ENCODE results near the gene PISD.
A peak's percentile ranks its signal among the peaks of the same experiment; 100 is the strongest.
"Not testable (repeated sequence)": the region's sequence is repeated elsewhere in the genome, so short reads cannot be mapped to it uniquely, and the experiment has no call there.

PISD gene

DNA sequence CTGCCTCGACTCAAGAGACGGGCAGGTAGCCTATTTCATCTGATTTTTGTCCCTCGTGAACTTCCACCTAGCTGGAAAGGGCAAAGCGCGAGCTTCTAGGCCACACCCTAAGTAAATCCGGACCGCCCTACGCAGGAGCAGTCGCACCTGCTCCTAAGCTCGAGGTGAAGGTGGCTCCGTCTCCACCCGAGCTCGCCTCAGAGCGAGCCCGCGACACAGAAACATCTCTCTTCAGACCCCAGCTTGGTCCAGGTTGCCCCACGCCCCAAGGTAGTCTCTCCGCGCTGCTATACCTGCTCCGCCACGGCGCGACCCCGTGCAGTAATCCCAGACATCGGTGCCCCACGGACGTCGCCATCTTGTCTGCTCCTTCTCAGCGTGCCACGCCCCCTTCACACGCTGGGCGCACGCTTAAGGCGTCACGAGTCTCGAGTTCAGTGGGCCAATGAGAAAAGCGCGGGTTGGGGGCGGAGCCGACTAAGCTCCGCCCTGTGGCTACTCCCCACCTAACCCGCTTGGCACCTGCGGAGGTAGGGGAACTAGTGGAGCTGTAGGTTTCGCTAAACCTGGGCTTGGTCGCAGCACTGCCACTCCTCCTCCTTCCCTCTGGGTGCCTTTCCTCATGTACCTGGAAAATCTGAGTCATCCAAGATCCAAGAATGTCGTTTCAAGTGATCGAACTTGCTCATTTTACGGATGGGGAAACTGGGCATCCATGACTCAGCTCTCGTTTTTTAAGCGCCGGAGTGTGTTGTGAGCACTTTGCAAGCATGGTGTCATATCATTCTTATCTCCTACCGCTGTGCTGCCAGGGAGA, at the start of gene PISD:
Gene PISD, minus strand, starts transcription at position 365 of the 817 bp plus-strand sequence. Its CDS starts 7 bp downstream, at position 358.
- peak; percentile 97 for DNase-seq

DNA sequence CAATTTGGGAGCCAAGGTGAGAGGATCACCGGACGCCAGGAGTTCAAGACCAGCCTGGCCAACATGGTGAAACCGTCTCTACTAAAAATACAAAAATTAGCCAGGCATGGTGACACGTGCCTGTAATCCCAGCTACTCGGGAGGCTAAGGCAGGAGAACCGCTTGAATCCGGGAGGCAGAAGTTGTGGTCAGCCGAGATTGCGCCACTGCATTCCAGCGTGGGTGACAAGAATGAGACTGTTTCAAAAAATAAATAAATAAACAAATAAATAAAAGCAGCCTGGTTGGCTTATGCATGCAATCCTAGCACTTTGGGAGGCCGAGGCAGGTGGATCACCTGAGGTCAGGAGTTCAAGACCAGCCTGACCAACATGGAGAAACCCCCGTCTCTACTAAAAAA, 49.2 kb upstream of the PISD start:
- not testable (repeated sequence) for DNase-seq

DNA sequence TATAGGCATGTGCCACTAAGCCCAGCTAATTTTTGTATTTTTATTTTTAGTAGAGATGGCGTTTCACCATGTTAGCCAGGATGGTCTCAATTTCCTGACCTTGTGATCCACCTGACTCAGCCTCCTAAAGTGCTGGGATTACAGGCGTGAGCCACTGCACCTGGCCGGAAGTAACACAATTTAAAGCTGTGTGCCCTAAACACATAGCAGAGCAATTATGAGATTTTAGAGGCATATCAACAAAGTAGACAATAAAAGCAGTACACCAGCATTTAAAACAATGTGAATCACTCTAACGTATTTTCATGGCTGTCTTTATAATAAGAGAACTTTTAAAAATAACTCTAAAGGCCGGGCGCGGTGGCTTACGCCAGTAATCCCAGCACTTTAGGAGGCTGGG, 45.5 kb upstream of the PISD start:
- DNase-seq, result no peak

DNA sequence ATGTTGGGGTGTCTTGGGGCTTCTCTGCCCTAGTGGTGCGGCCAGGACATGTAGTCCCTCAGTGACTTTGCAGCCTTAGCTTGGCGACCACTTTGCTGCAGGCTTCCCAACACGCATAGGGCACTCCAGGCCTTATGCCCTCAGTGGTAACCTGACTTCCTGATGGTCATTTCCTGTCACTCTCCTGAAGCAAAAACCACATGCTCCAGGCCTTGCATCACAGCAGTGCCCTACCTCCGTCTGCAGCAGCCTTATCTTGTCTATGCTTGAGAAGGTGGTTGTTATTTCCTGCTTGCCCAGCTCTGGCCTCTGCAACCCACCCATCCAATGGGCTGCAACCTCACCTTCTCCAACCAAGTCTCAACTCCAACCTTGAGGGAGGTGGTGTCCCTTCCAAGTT, 33.4 kb upstream of the PISD start:
- no peak for DNase-seq

DNA sequence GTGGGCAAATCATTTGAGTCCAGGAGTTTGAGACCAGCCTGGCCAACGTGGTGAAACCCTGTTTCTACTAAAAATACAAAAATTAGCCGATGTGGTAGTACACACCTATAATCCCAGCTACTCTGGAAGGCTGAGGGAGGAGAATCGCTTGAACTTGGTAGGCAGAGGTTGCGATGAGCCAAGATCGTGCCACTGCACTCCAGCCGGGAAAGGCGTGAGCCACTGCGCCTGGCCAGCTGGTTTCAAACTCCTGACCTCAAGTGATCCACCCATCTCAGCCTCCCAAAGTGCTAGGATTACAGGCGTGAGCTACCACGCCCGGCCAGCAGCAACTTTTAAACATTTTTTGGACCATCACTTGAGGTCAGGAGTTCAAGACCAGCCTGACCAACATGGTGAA, 32.0 kb upstream of the PISD start:
- DNase-seq, result not testable (repeated sequence)

DNA sequence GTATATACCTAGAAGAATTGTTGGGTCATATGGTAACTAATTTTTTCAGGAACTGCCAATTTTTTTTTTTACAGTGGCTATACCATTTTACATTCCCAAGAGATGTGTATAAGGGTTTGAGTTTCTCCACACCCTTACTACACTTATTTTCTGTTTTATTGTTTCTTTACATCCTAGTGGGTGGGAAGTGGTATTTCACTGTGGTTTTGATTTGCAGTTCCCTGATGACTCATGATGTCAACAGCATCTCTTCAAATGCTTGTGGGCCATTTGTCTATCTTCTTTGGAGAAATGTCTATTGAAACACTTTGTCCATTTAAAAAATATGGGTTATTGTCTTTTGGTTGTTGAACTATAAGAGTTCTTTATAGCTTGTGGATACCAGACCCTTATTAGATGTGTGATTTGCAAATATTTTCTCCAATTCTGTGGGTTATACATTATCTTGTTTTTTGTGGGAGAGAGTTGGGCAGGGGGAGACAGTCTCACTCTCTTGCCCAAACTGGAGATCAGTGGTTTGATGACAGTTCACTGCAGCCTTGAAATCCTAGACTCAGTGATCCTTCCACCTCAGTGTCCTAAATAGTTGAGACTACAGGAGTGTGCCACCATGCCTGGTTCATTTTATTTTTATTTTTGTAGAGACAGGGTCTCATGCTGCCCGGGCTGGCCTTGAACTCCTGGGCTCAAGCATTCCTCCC, 30.3 kb upstream of the PISD start:
- DNase-seq, result no peak

DNA sequence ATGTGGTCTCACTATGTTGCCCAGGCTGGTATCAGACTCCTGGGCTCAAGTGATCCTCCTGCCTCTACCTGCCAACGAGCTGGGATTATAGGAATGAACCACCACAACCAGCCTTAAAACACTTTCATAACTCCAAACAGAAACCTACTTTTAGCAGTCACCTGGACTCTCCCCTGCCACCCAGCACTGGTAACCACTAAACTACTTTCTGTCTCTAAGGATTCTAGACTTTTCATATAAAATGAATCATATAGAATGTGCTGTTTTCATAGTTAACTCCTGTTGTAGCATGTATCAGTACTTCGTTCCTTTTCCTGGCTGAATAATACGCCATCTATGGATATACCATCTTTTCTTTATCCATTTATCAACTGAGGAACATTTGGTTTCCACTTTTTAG, 29.4 kb upstream of the PISD start:
- DNase-seq, result no peak

DNA sequence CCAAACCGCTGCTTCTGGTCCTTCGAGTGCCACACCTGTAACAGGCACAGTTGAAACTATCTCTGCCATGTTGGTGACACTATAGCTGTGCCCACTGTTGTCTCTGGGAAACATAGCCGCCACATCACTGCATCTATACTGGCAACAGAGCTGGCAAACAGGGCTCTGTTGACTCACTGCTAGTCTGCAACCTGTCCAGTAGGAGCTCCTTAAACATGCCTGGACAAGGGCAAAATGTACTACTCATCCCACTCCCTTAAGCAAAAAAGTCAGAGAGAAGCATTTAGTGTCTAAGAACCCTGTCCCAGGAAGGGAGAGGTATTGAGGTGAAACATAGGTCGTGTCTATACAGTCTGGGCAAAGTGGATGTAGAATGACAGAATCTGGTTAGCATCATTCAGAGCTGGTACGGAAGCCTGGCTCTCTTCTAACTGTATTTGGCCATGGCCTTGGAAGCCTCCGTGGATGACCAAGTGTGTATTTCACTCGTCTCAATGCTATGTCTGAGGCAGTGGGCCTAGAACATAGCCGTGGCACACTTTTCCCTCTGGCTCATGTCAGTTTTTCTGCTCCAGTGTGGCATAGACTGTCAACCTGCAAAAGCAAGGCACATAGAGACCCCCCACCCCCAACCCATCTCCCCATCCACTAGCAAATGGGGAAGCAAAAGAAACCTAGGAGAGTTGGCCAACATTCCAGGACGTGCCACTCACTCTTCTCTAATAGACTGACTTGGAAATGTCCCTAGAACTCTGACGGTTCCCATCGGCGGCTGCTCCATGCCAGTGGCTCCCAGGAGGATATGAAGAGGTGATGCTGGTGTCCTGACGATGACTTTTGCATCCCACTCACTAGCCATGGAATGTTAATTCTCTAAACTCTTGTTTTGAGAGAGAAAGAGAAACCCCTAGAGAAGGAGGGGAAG, 21.4 kb upstream of the PISD start:
- no peak for DNase-seq

DNA sequence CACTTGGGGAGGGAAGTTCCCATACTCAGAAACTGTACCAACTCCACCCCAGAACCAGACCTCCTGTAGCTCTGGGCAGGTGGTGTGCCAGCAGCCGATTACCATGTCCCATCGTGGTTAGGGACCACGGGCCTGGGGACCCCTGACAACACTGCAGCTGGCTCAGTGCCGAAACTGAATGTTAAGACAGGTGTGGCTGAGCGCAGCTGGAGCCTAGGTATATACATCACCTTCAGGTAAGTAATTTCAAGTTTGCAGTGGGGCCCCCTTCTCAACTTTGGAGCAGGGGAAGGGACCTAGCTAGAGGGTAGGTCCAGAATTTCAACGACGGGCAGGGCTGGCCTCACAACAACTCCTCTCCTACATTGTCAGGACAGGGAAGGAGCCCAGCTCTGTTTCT, 20.7 kb upstream of the PISD start:
- DNase-seq, result no peak

DNA sequence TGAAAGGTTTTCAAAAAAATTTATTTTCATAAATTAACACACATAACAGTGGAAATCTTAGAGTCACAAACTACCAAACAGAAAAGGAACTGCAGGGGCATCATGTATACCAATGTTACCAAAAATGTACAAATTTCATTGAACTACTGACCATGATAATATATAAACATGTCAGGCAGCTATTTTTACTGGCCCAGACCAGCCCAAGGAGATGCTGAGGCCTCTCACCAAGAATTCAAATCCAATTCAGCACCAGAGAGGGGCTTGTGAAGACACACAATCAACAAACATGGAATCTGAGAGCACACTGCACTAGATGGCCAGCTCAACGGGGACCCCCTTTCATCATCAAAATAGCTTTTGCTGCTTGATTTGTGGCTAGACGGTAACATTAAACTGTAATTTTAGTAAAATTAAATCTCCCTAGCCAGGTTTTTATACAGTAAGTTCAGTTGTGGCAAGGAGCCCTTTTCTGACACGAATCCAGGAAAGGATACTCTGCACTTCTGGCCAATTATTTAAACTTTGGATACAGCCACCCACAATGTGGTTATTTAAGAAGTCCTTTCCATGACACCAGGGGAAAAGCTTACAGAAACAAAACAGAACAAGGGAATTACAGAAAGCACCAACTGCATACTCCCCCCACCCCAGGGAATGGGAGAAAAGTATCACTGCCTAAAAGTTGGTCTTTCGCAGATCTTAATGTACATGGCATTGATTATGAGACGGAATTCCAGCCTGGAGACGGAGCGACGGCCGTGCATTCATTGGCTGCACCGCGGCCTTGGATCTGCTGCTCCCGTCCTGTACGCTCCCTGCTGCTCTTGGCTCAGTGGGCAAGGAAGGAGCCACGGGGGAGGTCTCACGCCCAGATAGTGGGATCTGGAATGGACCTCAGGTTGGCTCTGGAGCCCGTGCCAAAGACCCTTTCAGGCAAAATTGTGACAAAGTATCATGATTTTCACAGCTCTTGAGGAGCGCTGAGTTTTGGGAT, 19.6 kb upstream of the PISD start:
- DNase-seq, result no peak

DNA sequence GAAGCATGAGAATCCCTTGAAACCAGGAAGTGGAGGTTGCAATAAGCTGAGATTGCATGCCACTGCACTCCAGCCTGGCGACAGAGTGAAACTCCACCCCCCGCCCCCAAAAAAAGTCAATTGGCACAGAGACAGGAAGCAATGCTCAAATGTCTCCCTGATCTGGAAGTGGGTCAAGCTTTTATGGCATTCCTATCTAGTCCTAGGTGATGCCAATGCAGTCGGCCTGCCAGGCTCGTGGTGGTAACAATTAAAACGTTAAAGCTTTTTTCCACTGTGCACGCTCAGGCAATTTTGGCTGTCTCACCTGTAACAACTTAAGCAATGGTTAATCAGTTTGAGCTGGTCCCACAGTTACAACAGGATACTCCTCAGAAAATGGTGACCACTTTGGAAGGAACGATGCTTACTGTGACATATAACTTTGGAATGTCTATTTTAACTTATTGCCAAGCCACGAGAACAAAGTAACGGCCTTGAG, 18.9 kb upstream of the PISD start:
- DNase-seq, result no peak

DNA sequence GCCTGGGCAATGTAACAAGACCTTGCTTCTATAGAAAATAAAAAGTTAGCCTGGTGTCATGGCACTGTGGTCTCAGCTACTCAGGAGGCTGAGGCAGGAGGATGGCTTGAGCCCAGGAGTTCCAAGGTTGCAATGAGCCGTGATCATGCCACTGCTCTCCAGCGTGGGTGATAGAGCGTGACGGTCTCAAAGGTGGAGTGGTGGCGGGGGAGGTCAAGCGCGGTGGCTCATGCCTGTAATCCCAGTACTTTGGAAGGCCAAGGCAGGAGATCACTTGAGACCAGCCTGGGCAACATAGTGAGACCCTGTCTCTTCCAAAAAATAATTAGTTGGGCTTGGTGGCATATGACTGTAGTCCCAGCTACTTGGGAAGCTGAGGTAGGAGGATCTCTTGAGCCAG, 16.7 kb upstream of the PISD start:
- no peak for DNase-seq

DNA sequence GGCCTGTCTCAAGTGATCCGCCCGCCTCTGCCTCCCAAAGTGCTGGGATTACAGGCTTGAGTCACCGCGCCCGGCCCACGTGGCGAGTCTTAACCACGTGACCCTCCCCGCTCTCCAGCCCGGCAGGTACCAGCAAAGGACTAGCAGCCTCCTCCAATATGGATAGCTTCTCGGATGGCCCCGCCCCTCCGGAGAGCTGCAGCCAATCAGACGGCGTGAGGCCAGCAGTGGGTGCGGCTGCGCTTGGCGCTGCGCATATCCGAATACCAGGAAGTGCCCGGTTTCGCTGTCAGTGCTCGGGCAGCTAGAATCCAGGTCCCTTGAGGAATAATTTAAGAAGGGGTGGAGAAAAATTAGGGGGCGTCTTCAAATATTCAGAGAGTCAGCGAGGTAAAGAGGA, 14.7 kb upstream of the PISD start:
- DNase-seq, result peak; percentile 80

DNA sequence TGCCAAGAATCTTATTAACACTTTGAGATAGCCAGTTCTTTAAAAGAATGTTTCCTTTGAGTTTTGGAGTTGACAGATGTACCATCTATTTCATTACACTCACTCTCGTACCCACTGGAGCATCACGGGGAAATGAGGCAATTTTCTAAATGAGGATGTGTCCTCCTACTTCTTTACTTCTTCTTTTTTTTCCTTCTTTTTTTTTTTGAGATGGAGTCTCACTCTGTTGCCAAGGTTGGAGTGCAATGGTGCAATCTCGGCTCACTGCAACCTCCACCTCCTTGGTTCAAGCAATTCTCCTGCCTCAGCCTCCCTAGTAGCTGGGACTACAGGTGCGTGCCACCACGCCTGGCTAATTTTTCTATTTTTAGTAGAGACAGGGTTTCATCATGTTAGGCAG, 12.2 kb upstream of the PISD start:
- not testable (repeated sequence) for DNase-seq

DNA sequence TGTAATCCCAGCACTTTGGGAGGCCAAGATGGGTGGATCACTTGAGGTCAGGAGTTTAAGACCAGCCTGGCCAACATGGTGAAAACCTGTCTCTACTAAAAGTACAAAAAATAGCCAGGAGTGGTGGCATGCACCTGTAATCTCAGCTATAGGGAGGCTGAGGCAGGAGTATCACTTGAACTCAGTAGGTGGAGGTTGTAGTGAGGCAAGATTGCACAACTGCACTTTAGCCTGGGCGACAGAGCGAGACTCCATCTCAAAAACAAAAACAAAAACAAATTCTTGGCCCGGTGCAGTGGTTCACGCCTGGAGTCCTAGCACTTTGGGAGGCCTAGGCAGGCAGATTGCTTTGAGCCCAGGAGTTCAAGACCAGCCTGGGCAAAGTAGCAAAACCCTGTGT, 6.8 kb upstream of the PISD start:
- not testable (repeated sequence) for DNase-seq

DNA sequence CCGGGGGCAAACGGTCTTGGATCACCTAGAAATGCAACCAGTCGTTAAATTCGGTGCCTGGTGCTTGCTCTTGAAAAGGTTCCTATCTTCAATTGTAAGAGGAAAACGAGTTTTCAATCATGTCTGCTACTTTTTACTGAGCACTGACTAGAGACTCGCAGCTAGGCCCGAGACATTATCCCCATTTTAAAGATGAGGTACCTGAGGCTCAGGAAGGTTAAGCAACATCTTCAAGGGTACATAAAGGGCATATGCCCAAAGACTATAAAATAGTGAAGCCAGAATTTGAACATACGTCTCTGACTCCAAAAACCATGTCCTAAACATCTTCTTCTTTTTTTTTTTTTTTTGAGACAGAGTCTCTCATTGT, 638 bp upstream of the PISD start:
- no peak for DNase-seq

DNA sequence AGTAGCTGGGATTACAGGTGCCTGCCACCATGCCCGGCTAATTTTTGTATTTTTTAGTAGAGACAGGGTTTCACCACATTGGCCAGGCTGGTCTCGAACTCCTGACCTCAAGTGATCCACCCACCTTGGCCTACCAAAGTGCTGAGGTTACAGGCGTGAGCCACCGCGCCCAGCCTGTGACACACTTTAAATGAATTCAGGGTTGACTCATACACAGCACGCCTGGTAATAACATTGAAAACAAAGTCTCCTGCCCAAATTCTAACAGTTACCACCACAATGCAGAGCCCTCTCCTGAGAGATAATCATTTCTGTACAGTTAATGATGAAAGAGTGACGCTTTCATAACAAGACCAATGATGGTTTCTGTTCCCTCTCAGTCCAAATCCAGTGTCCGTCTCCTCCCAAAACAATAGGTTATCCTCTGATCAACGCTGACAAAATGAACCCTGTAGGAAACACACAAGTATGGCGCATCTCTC, 1.1 kb downstream of the PISD start:
- DNase-seq, result not testable (repeated sequence)

DNA sequence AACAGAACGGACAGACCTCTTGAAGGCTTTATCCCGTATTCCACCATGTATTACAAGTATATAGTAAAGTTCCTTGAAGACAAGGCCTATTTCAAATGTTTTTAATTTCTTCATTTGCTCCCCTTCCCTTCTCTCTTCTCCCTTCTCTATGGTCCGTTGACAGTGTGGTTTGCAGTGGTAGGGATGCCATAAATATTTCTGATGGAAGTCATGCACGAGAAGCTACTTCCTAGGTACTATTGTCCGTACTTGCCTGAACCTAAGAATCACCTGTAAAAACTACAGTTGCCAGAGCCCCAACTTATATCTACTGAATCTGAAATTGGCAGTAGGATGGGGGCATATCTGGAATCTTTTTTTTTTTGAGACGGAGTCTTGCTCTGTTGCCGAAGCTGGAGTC, 2.8 kb downstream of the PISD start:
- no peak for DNase-seq

DNA sequence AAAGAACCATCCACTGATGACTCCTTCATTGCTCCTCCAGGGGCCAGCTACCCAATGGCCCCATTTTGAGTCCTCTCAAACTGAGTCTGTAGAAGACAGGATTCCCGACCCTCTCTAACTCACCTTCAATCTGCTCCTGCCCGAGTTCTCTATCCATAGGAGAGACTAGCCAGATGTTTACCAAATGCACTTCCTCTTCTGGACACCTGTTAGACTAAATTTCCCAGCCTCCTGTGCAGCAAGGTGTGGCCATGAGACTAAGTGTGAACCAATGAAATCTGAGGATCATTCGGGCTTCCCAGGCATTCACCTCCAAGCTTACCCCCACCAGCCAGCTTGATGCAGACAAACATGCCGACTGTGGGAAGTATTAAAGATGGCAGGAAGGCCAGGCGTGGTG, 7.6 kb downstream of the PISD start:
- DNase-seq, result no peak

DNA sequence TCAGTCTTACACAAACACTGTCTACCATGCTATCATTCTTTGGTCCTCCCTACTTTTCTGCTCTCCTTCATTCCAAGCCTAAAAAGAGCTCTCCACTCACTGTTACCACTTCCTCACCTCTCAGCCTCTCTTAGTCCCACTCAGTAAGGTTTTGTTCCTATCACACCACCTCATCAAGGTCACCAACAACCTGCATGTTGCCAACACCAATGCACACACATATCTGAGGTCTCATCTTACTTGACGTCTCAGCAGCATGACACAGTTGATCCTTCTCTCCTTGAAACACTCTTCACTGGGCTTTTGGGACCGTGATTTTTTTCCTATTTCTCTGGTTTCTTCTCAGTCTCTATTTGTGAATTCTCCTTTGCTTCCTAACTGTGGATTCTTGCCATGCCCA, 8.1 kb downstream of the PISD start:
- no peak for DNase-seq

DNA sequence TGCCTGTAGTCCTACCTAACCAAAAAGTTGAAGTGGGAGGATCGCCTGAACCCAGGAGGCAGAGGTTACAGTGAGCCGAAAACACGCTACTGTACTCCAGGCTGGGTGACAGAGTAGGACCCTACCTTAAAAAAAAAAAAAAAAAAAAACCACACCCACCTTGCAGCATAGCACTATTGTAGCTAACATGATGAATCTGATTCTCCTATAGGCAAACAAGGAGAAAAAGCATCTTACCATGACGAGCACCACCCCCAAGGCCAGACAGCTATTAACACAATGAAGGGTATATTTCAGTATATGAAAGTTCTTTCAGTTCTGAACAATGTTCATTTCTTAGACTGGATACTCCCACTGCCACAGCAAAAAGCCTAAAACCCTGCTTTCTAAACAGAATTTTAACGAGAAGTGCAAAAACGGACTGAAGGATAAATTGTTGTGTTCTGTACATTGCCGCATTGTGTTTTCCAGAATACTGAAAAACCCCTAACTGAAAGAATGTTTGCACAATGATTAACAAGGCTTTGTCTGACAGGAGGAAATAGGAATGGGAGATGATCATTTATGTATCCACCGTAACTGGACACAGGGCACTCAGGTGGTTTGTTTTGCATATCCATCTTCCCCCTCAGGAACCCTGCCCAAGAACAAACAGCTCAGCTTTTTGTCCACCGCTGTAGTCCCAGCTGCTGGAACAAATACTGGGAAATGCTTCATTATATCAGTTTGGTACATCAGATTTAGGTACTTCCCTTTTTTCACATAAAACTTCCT, 8.9 kb downstream of the PISD start:
- DNase-seq, result no peak
